Thyroid gland (tissue), 4 donors: Measurements from ENCODE around the gene NBL1.

Experiments used
- POLR2A ChIP-seq, 2 donors: fragments of 450-650 bp; IDR thresholded peaks; one replicate each; pipeline ENCODE4 v1.6.1; 2017; ENCODE audit warnings: antibody characterized with exemption in 2 of 2, mild to moderate bottlenecking in 2 of 2, moderate library complexity in 1 of 2
- TF ChIP-seq, protein P1 (sequence below), 6 experiments: fragments of 200-600 bp in 3 of 6; fragments of 450-650 bp in 3 of 6; sonication (generic) in 3 of 6; IDR thresholded peaks; one replicate each; pipeline ENCODE4 v1.5.1; 2016 to 2019; ENCODE audit warnings: antibody characterized with exemption in 6 of 6, mild to moderate bottlenecking in 2 of 6, inconsistent platforms in 1 of 6, moderate library complexity in 1 of 6

DNA sequence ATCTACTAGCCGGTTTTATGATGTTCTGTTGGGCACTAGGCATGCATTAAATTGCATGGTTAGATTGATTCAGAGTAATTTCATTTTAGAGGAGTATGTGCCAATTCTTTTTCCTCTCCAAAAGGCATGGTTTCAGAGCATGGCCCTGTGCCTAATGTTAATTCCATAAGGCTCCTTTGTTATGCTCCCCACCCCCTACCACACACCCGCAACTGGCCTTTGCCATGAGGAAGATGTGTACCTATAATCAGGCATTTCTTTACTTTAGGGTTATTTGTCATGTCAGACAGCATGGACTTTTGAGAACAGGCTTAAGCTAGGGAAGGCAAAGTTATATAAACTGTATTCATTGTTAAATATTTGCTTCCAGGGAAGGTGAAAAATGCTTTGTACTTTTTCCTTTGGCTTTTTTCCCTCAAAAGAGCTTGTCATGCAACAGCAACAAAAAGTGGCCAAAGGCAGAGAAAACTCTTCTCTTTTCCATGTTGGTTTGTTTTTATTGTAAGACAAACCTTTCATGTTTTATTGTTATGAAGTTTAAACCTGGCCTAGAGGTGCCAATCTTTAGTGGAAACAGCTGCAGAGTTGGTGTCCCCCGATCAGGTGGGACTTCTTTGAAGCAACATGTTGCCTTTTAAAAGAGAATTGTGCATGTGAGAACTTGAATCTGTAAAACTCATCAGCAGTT, 24.3 kb upstream of the NBL1 start:
- no peak for TF ChIP-seq POLR2A (IDR thresholded peaks at IDR 0.05)
- TF ChIP-seq, protein P1, sequence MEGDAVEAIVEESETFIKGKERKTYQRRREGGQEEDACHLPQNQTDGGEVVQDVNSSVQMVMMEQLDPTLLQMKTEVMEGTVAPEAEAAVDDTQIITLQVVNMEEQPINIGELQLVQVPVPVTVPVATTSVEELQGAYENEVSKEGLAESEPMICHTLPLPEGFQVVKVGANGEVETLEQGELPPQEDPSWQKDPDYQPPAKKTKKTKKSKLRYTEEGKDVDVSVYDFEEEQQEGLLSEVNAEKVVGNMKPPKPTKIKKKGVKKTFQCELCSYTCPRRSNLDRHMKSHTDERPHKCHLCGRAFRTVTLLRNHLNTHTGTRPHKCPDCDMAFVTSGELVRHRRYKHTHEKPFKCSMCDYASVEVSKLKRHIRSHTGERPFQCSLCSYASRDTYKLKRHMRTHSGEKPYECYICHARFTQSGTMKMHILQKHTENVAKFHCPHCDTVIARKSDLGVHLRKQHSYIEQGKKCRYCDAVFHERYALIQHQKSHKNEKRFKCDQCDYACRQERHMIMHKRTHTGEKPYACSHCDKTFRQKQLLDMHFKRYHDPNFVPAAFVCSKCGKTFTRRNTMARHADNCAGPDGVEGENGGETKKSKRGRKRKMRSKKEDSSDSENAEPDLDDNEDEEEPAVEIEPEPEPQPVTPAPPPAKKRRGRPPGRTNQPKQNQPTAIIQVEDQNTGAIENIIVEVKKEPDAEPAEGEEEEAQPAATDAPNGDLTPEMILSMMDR (IDR thresholded peaks at IDR 0.05): no peak
